HG03354 (cell line): ENCODE measurements around the gene STAM2.
"Not testable (repeated sequence)": the region's sequence is repeated elsewhere in the genome, so short reads cannot be mapped to it uniquely, and the experiment has no call there.

Source experiments
- ATAC-seq: cut with Tn5 transposase; IDR thresholded peaks from one replicate; pipeline ENCODE4 v1.9.1; 2021; ENCODE audit warnings: mild to moderate bottlenecking; ENCODE audit not compliant: unreplicated experiment, poor library complexity, severe bottlenecking

The STAM2 gene

GRCh38 chr2:152174574-152174973 lies 989 bp downstream of the STAM2 start:
- ATAC-seq: no peak

GRCh38 chr2:152173831-152174230 lies 1.7 kb downstream of the STAM2 start:
- ATAC-seq: no peak

- ATAC-seq: not testable (repeated sequence)
These were observed 3.3 kb downstream of the STAM2 start for GRCh38 chr2:152172201-152172785.

- ATAC-seq: no peak
These were observed 3.8 kb downstream of the STAM2 start for GRCh38 chr2:152171718-152172117.

- not testable (repeated sequence) for ATAC-seq
These were observed 6.4 kb downstream of the STAM2 start for GRCh38 chr2:152169158-152169557.

GRCh38 chr2:152167470-152167869 lies 8.1 kb downstream of the STAM2 start:
- ATAC-seq: not testable (repeated sequence)

- peak; percentile 57 for ATAC-seq
These were observed 8.5 kb downstream of the STAM2 start for GRCh38 chr2:152167065-152167464.

GRCh38 chr2:152166633-152167032 lies 8.9 kb downstream of the STAM2 start:
- ATAC-seq: peak; percentile 68

- no peak for ATAC-seq
These were observed 9.8 kb downstream of the STAM2 start for GRCh38 chr2:152165780-152166179.

- no peak for ATAC-seq
These were observed 10.3 kb downstream of the STAM2 start for GRCh38 chr2:152165306-152165705.

GRCh38 chr2:152163669-152164068 lies 11.9 kb downstream of the STAM2 start:
- ATAC-seq: not testable (repeated sequence)

- ATAC-seq: no peak
These were observed 13.4 kb downstream of the STAM2 start for GRCh38 chr2:152162141-152162540.

- peak; percentile 78 for ATAC-seq
These were observed 14.0 kb downstream of the STAM2 start for GRCh38 chr2:152161598-152161997.

- not testable (repeated sequence) for ATAC-seq
These were observed 15.2 kb downstream of the STAM2 start for GRCh38 chr2:152160378-152160777.

- ATAC-seq: no peak
These were observed 18.3 kb downstream of the STAM2 start for GRCh38 chr2:152157253-152157652.

GRCh38 chr2:152155209-152155608 lies 20.4 kb downstream of the STAM2 start:
- no peak for ATAC-seq

- ATAC-seq: no peak
These were observed 21.1 kb downstream of the STAM2 start for GRCh38 chr2:152154462-152154861.

- ATAC-seq: peak; percentile 74
These were observed 40.9 kb downstream of the STAM2 start for GRCh38 chr2:152134488-152135280.

GRCh38 chr2:152132306-152132705 lies 43.3 kb downstream of the STAM2 start:
- no peak for ATAC-seq

GRCh38 chr2:152127628-152128027 lies 47.9 kb downstream of the STAM2 start:
- ATAC-seq: no peak

- ATAC-seq: no peak
These were observed 48.9 kb downstream of the STAM2 start for GRCh38 chr2:152126664-152127063.
